Measurements from ENCODE around the gene TEPSIN.

The TEPSIN gene

DNA sequence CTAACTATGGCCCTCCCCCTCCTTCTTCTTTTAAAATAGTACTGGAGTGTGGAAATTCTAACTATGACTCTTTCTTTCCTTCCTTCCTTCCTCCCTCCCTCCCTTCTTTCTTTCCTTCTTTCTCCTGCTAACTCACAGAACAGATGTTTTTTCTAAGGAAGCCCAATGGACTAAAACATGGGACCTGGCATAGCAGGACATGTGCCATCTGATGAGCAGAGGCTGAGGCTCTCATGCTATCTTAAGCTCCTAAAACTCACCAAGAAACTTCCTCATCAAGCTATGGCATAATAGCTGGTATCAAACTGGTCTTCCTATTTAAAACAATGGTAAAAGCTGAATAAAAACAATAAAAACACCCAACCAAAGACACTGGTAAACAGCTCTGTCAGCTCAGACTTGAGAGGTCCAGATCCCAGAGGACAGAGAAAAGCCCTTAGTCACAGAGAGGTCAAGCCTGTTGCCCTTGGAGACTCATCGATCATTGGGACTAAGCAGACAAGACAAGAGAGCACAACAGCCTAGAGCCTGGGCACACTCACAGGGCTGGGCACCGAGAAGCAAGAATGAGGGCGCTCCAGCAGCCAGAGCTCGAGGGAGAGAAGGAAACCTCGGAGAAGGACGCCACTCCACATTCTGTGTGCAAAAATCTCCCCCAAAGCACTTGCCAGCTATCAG lies 28.7 kb upstream of the TEPSIN start:
- DNase-seq (ENCODE audit: low spot score): no peak

DNA sequence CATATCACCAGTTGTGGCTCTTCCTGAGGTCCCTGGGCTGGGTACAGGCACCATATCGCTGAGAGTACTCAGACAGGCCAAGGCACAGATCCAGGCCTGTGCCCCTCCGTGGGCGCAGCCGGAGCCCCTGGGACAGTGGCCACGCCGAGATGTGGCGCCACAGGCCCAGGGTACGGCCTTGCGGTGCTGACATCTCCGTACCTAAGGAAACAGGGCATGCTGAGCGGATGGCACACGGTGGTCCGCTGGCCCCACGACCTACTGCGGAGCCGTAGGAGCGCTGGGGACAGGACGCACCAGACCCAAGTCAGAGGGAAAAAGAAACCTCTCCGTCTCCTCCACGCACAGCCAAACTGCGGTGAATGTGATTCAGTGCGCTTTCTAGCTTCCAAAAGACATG lies 26.7 kb upstream of the TEPSIN start:
- no peak for DNase-seq (ENCODE audit: low spot score)

DNA sequence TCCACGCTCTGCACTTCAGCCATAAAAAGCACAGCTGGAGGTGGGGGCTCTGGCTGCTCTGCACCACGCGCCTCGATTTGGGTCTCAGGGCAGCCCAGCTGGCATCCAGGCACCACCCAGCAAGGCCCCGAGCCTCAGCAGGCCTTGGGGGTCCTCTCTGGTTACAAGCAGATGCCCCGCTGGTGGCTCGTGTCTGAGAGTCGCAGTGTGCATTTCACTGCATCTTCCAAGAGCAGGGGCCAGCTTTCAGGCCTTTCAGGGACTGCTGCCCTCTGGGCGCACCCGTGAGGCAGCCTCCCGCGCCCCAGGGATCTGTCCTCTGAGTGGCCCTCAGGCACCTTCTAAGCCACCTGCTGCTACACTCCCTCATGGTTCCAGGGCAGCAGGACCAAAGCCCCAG lies 25.8 kb upstream of the TEPSIN start:
- DNase-seq (ENCODE audit: low spot score): no peak

DNA sequence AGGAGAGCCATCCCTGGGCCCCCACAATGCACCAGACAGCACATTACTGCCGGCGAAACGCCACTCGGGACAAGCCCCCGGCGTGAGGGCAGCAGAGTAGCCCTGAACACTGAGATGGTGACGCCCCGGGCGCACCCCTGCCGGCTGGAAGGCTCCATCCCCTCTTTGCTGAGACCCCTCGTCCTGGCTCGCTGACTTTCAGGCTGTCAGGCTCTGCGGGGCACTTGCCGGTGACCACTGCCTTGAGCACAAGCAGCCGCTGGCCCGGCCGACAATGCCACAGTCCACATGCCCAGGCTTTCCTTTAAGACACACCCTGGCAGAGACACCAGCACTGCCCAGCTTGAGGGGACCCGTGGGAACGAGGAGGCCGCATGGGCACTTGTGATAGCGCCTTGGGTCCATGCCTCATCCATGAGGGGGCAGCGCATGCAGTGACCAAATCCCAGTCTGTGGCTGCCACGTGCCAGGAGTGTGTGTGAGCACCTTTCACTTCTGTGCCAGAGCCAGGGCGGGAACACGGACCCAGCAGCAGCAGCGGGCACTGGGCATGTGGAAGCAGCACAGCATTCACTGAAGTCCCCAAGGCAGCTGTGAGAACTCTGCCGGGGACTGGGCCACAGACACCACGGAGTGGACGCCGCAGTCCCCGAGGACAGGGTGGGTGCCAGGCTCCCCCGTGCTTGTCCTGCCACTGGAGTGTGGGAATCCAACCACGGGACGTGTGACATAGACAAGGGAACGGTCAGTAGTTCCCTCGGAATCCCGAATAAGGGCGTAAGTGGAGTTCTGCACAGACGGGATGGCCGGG lies 24.7 kb upstream of the TEPSIN start:
- DNase-seq (ENCODE audit: low spot score): no peak

DNA sequence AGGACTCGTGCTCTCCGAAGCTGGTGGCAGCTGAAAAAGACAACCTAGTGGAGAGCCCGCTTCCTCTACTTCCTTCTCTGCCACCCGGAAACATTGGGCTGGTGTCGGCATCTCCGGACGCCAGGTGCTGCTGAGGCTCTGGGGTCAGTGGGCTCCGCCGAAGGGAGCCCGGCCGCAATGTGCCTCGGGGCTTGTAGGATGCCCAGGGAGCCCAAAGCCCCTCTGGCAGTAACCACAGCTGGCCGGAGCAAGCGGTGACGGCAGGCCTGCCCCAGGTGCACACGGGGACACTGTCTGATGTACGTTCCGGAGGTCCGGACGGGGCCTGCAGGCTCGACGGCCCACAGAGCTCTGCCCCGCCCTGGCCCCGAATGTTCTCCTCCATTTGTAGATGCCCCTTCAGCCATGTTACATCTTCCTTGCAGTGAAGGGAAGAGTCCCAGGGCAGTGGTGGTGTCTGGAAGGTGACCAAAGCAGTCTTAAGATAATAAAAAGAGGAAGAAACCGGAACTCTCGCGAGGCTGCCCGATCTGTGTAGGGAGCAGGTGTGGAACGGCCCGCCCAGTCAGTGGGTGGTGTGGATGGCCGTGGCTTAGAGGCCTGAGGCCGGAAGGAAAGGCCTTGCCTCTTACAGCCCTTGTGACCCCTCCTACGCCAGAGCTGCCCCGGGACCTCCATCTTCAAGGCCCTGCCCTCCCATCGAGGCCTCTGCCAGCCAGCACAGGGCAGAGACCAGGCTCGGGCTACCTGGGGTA lies 22.9 kb upstream of the TEPSIN start:
- DNase-seq (ENCODE audit: low spot score): no peak

DNA sequence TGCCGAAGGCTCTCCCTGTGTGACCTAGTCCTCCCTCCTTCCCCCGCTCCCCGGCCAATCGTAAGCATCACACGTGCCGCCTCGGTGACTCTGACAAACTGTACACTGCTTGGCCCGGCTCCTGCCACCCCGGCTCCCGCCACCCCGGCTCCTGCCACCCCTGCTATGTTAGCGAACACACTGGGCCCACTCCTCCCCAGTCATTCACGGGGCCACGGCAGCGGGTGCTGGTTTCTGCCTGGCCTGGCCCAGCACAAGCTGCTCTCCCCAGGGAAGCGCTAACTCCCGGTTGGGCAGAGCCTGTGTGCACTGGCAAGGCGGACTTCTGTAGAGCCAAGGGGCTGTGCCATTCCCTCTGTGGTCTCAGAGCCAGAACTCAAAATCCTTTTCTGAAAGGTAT lies 22.2 kb upstream of the TEPSIN start:
- DNase-seq (ENCODE audit: low spot score): no peak

DNA sequence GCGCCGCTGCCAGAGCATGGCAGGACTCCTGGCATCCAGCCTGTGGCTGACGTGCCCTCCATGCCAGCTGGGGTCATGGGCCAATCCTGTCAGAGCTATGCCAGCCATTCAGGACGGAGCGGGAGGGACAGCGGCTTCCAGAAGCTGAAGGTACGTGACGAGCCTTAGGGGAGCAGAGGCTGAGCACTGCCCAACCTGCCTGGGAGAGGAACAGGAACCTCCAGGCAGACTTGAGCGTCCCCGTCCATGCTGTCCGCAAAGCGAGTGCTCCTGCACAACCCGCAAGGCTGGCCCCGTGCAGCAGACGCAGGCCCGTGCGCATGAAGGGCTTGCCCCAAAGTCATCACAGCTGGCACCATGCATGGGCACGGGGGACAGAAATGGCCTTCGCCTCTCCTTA lies 21.8 kb upstream of the TEPSIN start:
- DNase-seq (ENCODE audit: low spot score): no peak

DNA sequence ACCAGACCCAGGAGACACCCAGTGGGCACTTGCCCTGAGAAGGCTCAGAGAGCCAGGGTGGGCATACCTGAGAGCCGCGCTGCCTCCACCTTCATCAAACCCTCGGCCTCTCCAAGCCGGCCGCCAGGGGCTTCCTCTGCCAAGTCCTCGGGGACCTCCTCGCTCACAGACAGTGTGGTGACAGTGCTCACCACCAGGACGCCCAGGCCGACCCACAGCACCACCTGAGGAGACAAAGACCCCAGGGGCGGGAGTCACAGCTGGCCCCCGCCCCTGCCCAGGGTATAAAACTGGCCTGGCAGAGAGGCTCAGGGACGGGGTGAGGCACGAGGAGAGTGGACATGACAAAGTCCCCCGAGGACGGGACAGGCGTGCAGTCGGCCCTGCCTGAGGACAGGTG lies 21.3 kb upstream of the TEPSIN start:
- no peak for DNase-seq (ENCODE audit: low spot score)

DNA sequence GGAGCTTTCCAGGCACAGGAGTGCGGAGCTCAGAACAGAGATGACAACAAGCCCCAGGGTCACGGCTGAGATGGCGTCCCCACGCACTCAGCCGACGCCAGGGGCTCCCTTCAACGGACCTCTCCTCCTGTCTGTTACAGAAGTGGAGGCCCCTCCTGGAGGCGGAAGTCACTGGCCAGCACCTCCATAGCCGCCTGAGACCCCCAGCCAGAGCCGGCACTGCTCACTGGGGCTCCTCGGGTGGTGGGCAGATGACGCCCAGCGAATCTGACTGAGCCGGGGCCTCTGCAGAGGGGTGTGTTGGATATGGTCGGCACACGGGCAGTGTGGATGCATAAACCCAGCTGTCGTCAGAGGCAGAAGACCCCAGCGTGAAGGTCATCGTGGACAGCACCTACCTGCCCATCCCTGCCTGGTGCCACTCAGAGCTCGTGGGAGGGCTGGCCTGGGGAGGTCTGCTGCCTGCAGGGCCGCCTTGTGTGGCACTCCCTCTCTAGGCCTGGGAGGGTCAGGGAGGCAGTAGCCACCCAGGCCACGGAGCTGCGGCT lies 20.3 kb upstream of the TEPSIN start:
- DNase-seq (ENCODE audit: low spot score): no peak

DNA sequence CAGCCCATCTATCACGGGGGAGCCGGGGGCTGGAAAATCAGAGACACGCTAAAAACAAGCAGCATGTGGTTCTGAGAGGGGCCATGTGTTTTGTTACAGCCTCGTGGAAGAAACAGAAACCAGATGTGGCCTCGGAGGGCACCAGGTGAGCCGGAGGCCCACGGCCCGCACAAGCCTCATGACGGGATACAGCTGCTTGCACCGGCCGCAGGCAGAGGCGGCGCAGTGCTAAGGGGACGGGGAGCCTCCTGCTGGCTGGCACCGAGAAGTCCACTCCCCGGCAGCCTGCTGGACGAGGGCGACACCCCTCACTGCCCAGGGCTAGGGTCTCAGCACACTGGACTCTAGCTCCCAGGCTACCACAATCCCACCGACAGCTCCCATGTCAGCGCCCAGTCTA lies 19.4 kb upstream of the TEPSIN start:
- DNase-seq (ENCODE audit: low spot score): no peak

DNA sequence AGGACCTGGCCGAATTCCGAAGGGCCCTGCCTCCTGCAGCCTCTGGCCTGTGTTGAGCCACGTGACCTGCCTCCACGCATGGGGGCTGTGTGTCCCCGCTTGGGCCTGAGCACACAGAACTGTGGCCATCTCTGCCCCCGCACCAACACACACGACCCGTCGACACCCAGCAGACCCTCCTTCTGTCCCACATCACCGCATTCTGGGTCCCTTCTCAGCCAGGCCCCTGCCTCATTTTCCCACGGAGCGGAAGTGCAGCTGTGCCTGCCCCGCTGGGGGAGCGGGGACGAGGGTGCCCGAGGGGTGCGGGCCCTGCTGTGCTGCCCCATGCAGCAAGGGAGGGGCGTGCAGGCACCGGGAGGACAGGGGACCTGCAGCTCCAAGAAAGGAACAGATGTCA lies 18.7 kb upstream of the TEPSIN start:
- no peak for DNase-seq (ENCODE audit: low spot score)

DNA sequence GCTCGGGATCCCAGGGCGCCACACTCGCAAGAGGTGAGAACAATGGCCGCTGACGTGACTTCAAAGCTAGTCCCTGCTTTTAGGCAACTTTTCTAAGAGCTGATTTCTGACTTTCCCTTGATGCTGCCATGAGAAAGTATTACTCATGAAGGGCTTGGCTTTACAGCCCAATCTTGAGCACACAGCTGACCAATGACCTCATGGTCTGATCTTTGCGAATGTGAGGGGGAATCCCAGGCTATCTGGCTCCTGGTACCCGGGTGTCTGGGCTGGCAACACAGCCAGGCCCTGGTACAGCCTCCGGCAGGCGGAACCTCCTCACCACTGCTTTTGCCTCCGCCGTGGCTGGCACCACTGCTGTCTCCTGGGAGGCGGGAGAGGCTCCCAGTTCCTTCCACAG lies 17.8 kb upstream of the TEPSIN start:
- DNase-seq (ENCODE audit: low spot score): no peak

DNA sequence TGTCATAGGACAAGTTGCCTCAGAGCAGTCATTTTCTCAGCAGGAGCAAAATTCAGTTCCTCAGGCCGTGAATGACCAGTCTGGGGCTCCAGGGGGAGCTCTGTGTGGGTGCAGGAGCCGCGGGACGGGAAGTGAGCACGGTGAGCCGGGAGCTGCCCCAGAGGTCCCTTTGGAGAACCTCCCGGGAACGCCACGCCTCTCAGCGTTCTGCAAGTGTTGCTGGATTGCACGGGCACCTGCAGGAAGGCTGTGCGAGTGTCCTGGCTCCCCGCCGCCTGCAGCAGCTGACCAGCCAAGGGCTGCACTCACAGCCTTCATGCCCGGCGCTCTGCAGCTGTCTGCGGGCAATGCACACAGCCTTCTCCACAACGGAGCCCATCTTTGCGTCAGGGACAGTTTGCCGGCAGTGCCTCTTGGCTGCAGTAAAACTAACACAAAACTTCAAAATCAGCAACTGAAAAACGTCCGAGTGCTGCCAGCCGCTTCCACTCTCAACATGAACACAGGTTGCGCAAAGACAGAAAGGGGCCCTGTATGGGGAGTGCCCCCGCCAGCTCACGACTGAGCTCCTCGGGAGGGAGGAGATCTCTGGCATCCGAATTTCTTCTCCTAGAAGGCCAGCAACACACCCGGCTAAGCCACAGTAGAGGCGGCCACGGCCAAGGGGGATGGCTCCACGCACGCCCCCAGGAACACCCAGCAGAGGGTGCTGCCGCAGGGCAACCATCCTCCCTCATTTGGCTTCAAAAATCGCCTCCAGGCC lies 16.3 kb upstream of the TEPSIN start:
- no peak for DNase-seq (ENCODE audit: low spot score)

DNA sequence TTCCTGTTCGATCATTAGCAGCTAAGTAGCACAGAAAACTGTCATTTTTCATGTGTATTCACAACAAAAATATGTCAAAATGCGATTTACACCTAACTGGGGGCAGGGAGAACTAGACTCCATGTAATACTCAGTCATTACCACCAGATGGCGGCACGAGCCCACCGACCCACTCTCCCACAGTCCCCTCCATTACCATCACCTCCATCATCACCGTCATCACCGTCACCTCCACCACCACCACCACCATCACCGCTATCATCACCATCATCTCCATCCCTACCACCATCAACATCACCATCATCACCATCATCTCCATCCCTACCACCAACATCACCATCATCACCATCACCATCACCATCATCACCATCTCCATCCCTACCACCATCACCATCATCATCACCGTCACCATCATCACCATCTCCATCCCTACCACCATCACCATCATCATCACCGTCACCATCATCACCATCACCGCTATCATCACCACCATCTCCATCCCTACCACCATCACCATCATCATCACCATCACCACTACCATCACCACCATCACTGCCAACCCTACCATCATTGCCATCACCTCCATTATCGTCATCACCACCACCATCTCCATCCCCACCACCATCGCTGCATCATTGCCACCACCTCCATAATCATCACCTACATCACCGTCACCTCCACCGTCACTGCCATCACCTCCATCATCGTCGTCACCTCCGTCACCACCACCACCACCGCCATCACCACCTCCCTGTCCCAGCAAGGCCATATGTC lies 14.7 kb upstream of the TEPSIN start:
- DNase-seq (ENCODE audit: low spot score): peak; percentile 40

DNA sequence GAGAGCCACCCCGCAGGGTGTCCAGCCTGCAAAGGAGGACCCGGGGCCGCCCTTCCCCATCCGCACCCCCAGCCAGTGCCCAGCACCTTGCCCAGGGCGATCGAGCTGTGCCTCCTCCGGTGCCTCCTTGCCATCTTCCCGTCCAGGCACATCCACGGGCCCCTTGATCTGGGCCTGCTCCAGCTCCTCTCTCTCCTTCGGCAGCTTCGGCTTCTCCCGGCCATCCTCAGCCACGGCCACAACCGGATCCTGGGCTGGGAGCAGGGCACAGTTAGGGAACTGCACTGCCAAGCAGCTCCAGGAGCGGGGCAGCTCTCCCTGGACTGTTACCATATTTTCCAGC lies 14.1 kb upstream of the TEPSIN start:
- no peak for DNase-seq (ENCODE audit: low spot score)

DNA sequence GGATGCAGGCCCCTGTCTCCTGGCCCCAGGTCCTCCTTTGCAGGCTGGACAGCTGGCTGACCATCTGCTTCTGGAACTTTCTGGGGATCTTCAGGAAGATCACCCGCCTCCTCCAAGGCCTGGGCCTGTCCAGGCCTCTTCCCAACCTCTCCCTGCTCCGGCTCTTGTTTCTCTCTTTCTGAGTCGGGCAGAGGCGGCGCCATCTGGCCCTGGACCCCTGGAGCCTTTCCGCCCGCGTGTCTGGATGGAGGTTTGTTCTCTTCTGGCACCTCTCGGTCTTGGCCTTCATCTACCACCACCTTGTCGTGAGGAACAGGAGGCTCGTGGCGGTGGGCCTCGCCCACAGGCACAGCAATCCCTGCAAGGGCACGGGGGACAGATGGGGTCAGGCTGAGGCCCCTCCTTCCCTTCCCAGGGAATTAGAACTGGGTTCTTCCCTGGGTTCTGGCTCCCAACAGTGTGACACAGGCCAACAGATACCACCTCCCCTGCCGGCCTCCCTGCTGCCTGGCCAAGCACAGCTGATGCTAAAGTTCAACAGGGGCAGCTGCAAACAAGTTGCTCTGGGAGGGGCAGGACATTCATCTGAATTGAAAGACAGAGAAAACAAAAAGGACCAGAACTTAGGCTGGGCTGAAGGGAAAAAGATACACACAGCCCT lies 13.6 kb upstream of the TEPSIN start:
- DNase-seq (ENCODE audit: low spot score): no peak

DNA sequence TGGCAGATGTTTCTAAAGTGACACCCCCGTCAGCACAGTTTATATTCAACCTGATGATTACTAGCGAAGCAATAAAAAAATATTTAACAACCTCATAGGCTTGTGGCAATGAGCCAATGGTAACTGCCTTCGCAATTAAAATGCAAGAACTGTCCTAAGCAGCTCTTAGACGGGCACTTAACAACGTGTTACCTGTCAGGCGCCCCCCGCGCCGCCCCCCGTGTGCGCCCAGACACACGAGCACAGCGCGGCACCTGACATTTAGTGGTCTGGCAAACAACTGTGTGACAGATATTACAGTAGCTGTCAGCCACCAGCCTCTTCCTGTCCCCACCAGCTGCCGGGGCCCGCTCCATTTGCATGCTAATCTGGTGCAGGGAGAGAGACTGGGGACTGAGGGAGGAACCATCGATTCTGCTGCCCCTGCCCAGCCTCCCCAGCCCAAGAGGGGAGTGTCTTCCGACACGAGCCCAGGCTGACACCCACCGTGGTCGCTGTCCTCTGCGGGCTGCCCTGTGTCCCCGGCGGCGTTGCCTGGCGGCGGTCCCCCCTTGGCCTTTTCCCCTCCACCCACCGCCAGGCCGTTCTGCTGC lies 12.9 kb upstream of the TEPSIN start:
- no peak for DNase-seq (ENCODE audit: low spot score)

DNA sequence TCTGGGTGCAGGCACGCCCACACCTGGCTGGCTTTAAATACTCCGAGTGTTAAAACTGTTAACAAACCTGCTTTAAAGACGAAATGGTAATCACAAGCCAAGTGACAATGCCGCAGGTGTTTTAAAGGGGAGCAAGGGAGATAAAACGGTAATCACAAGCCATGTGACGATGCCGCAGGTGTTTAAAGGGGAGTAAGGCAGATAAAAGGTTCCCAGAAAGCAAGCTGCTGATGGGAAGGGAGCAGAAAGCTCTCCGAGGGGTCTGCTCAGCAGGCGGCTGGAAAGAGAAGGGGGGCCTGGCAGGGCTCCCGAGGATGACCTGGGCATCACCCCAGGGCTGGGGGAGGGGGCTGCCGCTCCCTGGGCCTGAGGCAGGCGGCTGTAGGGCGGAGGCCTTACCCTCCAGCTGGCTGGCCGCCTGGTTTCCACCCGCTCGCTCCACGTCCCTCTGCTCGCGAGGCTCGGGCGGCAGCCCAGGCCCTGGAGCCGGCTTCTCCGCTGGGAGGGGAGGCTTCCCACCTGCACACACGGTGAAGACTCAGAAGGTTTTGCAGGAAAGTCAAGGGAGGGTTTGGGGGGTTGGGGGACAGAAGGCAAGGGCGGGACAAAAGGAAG lies 12.3 kb upstream of the TEPSIN start:
- no peak for DNase-seq (ENCODE audit: low spot score)

DNA sequence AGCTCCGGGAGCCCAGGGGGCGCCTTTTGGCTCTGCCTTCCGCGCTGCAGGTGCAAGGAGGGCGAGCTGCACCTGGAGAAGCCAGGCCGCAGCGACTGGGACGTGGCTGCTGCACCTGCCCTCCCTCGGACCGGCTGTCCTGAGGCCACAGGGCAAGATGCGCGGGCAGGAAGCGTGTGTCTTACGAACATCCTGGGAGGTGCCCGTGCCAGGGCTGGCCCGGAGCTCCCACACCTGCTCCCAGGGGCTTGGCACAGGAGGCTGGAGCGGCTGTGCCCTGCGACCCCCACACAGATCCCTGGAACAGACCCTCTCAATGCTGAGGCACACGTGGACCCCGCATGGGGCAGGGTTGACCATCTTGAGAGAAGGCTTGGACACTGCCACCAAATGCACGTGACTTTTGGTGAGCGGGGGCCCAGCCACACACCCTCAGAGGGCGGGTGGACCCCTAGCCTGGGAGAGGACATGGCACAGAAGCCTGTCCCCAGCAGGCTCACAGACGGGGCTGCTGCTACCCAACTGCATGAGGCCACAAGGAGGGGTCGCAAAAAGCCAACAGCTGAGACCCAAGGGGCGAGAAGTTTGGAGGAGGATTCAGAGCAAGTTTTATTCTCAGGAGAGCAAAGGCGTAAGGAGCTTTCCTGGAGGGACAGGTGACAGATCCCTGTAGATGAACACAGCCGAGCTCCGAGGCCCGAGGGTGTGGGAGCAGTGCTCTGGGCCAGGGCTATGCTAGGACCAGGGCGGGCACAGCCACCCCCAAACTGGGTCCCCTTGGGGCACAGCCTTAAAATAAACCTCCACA lies 11.6 kb upstream of the TEPSIN start:
- DNase-seq (ENCODE audit: low spot score): no peak
